BE2C (cell line): ENCODE results near the gene DNAJC16.

Experiments used
- DNase-seq: peaks from one replicate; pipeline ENCODE4 v3.0.0-alpha.2; 2020
- H3K27me3 ChIP-seq: fragments of 250-450 bp; sonication (Bioruptor Pico); 2 replicates; pipeline ENCODE4 v1.5.1; 2020; ENCODE audit warnings: mild to moderate bottlenecking
- H3K36me3 ChIP-seq: fragments of 250-450 bp; sonication (Bioruptor Pico); 2 replicates; pipeline ENCODE4 v1.5.1; 2020; ENCODE audit warnings: mild to moderate bottlenecking
- H3K4me1 ChIP-seq: fragments of 250-450 bp; sonication (Bioruptor Pico); 2 replicates; pipeline ENCODE4 v1.5.1; 2020
- H3K4me3 ChIP-seq: 2 replicates; pipeline ENCODE4 v1.5.1; 2011; ENCODE audit warnings: low read depth, low read length
- H3K9me3 ChIP-seq: fragments of 250-450 bp; sonication (Bioruptor Pico); 2 replicates; pipeline ENCODE4 v1.5.1; 2020
- TF ChIP-seq, protein P1 (sequence below): IDR thresholded peaks from 2 replicates; pipeline ENCODE4 v1.5.1; 2012; ENCODE audit warnings: mild to moderate bottlenecking, low read depth, low read length

DNAJC16 gene

DNA sequence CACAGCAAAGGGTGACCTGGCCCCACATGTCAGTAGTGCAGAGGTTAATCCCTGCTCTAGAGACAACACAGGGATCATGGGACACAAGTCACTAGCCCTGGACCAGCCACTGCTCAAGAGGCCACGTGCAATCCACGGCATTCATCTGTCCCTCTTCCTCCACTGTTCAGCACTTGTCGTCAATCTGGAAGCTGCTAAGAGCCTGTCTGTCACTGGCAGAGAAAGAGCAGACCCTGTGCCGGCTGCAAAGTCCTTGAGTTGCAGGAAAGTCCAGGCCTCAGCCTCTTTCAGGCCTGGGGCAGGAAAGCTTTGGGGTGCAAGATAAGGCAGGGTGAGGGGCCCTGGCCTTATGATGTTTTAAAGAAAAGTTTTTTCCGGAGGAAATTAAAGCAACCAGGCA, 34.1 kb upstream of the DNAJC16 start:
- DNase-seq: peak; percentile 31
- no peak overlapping the region for H3K4me3 ChIP-seq
- H3K9me3 ChIP-seq: no peaks in the 10 kb centered on the region
- H3K27me3 ChIP-seq: no peaks in the 10 kb centered on the region
- H3K36me3 ChIP-seq: no peaks in the 10 kb centered on the region
- no peaks in the 10 kb centered on the region for H3K4me1 ChIP-seq
- TF ChIP-seq, protein P1, sequence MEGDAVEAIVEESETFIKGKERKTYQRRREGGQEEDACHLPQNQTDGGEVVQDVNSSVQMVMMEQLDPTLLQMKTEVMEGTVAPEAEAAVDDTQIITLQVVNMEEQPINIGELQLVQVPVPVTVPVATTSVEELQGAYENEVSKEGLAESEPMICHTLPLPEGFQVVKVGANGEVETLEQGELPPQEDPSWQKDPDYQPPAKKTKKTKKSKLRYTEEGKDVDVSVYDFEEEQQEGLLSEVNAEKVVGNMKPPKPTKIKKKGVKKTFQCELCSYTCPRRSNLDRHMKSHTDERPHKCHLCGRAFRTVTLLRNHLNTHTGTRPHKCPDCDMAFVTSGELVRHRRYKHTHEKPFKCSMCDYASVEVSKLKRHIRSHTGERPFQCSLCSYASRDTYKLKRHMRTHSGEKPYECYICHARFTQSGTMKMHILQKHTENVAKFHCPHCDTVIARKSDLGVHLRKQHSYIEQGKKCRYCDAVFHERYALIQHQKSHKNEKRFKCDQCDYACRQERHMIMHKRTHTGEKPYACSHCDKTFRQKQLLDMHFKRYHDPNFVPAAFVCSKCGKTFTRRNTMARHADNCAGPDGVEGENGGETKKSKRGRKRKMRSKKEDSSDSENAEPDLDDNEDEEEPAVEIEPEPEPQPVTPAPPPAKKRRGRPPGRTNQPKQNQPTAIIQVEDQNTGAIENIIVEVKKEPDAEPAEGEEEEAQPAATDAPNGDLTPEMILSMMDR: no peak

DNA sequence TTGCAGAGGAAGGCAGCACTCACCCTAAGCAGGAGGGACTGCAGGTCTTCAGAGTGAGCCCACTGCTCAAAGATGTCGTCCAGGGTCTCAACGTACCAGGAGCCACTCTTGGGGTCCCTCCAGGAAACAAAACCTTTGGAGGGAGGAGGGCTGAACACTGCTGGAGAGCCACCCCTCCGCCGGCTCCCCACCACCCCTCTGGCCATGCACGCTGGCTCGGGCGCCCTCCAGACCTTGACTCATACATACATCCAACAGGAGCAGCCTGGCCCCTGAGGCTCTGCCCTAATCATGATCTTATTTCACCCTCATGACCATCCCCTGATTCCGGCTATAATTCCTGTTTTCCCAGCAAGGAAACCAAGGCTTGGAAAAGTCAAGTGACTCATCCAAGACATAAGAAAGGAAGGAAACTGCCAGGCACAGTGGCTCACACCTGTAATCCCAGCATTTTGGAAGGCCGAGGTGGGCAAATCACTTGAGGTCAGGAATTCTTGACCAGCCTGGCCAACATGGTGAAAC, 32.7 kb upstream of the DNAJC16 start:
- DNase-seq: no peak
- Histone ChIP-seq H3K9me3 (no peaks in the 10 kb centered on the region), H3K4me1 (no peaks in the 10 kb centered on the region), H3K4me3 (no peak overlapping the region), H3K27me3 (no peaks in the 10 kb centered on the region), H3K36me3 (no peaks in the 10 kb centered on the region)
- TF ChIP-seq, protein P1: no peak

DNA sequence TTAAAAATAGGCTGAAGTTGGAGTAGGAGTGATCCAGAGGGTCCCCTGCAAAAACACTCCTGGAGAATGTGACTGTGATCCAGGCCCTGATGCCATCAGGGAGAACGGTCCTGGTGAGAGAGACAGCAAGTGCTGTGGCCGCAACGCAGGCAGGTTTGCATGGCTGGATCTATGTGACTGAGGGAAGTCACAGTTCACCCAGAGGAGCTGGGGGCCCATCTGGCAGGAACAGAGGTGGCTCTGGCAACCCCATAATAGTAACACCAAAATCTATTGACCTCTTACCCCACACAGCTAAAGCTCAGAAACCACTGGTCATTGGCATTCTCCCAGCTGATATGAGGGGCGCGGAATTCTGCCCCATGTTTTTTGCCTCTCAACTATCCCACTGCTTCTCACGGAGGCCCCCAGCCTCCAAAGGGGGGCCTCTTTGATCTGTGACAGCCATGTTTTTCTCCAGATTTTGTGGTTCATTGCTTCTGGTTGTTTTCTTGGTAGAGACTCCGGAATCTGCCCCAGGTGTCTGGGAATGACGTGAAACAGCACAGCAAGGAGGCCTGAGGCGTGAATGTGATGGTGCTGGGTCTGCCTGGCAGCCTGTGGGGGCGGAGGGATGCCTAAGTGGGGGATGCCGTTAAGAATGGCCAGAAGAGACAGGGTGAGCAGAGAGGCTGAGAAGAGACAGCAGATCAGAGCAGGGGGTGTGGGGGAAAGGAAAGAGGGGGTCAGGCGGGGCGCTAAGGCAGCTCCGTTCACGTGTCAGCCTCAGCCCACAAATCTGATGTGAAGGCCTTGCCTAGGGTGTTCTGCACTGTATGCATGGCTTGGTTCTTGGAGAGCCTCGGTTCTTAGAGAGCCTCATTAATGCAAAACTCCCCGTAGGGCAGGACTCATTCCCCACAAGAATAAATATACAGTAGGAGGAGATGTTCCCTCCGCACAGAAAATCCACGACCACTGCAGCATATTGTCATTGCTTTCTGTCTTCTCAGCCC, 26.2 kb upstream of the DNAJC16 start:
- H3K9me3 ChIP-seq: no peaks in the 10 kb centered on the region
- H3K36me3 ChIP-seq: no peaks in the 10 kb centered on the region
- H3K27me3 ChIP-seq: no peaks in the 10 kb centered on the region
- no peak overlapping the region for H3K4me3 ChIP-seq
- DNase-seq: no peak
- TF ChIP-seq, protein P1: no peak
- H3K4me1 ChIP-seq: no peaks in the 10 kb centered on the region

DNA sequence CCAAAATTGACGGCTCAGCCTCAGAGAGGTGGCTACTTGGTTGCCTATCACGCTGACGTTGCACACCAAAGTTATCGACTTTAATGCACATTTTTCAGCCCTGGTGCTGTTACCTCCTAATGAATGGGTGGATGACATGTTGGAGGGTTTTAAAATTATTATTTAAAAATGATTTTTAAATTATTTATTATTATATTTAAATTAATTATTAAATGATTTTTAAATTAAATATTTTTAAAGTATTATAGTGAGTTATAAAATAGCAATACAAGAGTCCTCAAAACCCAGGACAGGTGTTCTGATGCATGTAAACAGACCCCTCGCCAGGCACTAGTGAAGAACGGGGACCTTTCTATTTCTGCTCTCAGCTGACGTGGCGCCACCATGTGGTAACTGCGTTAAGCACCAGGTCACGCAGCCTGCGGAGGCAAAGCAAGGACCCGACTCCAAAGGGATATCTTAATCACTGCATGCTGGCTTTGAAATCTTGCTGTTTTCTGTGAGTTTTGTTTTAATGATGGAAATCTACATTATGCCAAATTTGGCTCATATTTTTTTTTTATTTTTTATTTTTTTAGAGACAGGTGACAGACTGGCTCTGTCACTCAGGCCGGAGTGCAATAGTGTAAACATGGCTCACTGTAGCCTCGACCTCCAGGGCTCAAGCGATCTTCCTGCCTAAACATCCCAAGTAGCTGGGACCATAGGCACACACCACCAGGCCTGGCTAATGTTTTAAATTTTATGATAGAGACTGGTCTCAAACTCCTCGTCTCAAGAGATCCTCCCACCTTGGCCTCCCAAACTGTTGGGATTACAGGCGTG, 25.2 kb upstream of the DNAJC16 start:
- TF ChIP-seq, protein P1: peak; percentile 75
- Histone ChIP-seq H3K4me1 (no peaks in the 10 kb centered on the region), H3K4me3 (no peak overlapping the region), H3K36me3 (no peaks in the 10 kb centered on the region), H3K27me3 (no peaks in the 10 kb centered on the region), H3K9me3 (no peaks in the 10 kb centered on the region)
- DNase-seq: peak; percentile 68

DNA sequence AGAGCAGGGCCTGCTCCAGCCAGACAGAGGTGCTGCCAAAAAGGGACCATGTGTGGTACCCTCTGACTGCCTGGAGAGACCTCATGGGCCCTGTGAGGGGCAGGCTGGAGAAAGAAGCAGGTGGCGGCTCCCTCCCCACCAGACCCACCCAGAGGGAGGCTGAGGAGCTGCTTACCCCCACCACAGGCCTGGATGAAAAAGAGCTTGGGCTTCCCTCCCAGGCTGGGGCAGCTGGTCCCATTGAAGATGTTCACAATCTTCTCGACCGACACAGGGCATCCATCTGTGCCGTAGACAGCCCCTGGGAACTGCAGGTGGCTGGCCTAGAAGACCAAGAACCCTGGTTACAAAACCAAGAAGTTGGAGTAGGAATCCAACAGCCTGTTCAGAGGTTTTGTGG, 22.2 kb upstream of the DNAJC16 start:
- Histone ChIP-seq H3K9me3 (no peaks in the 10 kb centered on the region), H3K4me1 (no peaks in the 10 kb centered on the region), H3K27me3 (no peaks in the 10 kb centered on the region), H3K4me3 (no peak overlapping the region), H3K36me3 (no peaks in the 10 kb centered on the region)
- DNase-seq: no peak
- TF ChIP-seq, protein P1: no peak
